ENCODE measurements around the gene PTGS1.
"Not testable (repeated sequence)": the region's sequence is repeated elsewhere in the genome, so short reads cannot be mapped to it uniquely, and the experiment has no call there.

The PTGS1 gene

DNA sequence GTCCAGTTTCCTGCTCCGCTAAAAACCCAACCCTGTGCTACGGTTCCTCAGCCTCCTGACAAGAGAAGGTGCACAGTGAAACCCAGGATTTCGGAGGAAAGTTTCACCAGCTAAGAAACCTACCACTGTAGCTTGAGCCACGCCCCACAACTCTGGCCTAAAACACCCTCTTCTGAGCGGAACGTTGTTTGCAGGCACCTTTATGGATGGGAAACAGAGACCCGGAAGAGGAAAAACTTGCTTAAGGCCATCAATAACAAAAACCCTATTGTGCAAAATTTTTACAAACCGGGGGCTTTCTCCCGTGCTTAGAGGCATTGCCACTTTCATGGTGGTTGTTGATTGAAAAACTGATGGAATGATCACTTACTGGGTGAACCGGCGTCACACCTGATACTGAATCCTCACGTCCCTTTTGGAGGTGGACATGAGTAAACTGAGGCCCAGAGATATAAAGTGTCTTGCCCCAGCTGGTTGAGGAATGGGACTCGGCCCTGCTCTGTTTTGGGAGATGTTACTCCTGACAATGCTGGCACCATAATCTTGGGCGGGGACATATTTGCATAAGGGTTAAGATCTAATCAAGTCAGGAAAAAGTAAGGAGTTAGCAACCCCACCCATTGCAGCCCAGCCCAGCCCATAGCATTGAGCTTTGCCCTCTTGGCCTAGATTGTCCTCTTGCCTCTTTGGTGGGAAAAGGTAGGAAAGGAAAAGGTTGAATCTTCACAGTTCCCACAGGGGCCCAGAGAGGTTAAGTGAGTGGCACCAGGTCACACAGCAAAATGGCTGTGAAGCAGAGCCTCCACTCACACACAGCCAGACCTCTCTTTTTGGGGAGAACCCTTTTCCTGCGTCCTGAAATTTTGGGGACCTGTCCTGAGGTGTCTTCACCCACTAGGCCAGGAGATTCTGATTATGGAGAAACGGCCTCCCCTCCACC is 23.2 kb upstream of the PTGS1 start:
- no peak for DNase-seq

DNA sequence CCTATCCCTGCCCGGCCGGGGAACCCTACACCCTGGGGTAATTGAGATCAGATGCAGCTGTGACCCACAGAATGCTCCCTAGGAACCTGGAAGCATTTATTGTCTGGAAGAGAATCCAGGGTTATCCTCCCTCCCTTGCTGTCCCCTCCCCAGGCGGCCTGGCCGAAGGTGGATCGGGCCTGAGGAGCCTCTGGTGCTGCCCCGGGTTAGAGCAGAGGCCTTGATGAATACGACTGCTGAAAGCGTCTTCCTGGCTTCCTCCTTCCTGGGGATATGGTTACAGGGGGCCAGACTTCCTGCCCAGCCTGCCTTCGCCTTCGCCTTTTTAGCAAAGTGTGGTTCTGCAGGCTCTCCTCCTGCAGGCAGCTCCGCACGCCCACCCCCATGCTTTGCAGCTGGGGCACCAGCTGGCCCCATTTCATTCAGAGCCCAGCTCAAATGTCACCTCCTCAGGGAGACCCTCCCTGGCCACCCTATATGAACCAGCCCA is 22.5 kb upstream of the PTGS1 start:
- no peak for DNase-seq

DNA sequence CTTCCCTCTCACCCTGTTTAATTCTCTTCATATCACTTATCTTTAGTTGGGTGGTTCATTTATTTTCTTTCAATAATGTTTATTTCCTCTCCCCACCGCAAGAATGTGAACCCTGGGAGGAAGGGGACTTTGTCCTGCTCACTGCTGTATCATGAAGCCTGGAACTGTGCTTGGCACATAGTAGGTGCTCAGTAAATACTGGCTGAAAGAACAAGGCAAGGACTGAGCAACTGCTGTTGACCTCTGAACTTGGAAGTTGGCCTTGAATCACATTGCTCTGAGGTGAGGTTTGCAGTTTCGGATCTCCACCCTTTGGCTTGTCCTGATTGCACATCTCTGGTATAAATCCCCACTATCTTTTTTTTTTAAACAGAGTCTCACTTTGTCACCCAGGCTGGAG is 22.0 kb upstream of the PTGS1 start:
- no peak for DNase-seq

DNA sequence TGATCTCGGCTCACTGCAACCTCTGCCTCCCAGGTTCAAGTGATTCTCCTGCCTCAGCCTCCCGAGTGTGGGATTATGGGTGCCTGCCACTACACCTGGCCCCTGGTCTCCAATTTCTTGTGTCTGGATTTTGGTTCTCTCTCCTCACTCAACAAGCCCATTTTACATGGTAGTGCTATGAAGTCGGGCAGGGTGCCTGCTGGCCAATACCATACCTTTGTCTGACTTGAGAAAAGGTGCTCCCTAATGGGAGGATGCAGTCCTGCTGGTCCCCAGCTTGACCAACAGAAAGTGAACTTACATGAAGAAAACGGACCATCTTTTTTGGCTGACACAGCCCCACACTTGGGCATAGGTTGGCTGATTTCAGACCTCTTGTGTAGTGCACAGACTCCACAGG is 21.6 kb upstream of the PTGS1 start:
- no peak for DNase-seq

DNA sequence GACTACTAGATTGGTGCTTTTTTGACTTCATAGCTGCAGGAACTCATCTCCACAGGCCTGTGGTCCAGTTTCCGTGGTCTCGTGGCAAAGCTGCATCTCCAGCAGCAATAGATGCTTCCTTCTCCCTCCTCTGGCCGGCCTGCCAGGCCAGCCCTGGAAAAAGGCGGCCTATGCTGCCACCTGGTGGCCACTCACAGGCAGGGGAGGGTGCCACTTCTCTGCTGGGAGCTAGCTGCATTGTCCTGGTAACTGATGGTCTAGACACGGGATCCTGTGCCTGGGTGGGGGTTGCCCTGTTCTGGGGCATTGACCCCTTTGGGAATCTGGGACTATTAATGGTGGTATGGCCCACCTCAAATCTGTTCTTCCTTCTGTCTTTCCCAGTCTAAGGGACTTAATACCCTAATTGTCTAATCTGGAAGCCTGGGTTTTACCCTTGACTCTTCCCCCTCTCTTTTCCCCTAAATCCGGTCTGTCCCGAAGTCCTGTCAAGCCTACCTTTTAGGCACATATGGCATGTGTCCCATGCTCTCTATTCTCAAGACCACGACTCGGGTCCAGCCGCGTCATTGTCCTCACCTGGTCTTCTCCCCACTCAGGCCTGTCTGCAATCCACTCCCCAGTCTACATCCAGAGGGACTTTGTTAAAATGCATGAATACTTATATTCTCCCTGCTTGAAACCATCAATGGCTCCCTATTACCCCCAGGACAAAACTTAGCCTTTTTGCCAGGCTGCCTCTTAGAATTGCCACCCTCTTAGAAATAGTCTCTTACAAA is 20.1 kb upstream of the PTGS1 start:
- no peak for DNase-seq

DNA sequence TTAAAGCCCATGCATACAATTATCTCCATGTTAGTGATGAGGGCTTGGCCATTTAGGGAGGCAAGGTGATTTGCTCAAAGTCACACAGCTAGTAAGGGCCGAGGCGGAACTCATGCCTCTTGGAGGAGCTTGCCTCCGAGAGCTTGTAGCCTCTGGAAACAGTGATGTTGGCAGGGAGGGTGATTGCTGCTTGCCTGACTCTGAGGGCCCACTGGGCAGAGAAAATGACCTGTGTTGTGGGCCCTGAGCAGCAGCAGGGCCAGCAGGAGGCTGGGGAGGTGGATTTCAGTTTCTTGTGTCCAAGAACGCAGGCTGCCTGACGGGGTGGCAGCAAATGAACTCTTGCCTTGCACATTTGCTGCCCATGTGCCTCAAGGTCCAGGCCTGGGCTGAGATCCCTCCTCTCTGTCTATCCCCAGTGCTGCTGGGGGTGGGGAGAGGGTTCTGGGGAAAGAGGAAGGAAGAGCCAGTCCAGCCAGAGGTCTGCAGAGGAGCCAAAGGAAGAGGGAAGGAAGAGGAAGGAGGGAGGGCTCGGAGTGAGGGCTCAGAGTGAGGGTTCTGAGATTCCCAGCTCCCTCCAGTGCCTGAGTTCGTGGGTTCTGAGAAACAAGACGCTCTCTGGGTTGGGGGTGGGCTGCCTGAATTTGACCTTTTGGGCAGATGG is 16.2 kb upstream of the PTGS1 start:
- no peak for DNase-seq

DNA sequence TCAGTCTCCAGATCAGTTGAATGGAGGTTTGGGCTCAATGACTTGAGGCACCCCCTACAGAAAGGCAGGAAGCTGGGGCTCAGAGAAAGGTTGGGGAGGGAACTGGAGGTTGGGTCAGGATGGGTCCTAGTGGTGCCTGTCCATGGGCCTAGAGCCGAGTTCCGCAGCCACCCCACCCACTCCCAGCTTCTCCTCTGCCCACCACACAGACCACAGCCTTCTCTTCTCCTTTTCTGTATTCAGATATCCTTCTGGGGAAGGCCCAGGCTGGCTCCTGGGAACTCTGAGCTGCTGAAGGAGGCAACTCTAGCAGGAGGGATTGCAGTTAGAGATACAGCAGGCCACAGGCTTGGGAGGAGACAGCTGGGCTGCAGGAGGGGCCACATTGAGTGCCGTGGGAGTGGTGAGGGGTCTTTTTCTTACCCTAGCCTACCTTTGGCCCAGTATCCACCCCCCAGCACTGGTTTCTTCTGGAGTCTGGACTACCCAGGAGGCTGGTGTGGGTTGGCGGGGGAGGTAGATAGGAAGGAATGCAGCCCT is 15.4 kb upstream of the PTGS1 start:
- no peak for DNase-seq

DNA sequence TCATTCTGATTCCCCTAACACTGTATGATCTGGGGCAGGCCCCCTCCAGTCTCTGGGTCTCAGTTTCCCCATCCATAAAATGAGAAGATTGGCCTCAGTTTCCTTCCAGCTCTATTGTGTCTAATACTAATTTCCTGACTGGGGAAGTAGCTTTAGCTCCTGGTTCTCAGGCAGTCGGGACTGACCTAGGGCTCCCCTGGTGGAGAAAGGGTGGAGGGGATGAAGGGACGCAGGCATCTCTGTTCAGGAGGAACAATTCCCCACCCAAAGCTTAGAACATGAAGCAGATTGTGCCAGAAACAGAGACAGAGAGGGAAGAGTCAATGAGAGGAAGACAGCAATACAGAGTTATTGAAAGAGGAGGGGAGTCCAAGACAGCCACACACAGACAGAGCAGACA is 14.2 kb upstream of the PTGS1 start:
- no peak for DNase-seq

DNA sequence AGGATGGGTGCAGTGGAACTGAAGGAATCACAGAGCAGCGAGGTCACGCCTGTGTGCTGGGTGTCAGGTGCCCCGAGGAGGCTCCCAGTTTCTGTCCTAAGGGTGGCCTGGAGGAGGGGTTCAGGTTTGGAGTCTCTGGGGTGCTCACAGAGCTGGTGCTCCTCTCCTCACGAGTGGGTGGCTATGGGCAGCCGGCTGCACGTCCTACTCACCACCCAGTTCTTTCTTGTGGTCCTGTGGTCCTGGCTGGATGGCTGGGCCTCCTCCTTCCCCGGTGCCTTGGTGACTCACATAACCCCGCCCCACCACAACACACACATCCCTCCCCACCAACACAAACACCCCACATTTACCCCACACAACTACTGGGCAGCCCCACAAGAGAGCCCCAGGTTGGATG is 9.9 kb upstream of the PTGS1 start:
- DNase-seq: no peak

DNA sequence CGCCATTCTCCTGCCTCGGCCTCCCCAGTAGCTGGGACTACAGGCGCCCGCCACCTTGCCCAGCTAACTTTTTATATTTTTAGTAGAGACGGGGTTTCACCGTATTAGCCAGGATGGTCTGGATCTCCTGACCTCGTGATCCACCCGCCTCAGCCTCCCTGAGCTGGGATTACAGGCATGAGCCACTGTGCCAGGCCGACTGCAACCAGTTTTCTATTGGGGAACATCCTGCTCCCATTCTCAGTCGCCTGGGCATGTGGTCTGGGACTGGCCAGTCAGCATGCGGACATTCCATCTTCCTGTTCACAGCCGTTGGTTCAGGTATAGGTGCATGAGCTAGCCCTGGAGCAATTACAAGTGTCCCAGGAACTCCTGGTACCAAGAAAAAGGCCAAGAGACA is 7.7 kb upstream of the PTGS1 start:
- not testable (repeated sequence) for DNase-seq

DNA sequence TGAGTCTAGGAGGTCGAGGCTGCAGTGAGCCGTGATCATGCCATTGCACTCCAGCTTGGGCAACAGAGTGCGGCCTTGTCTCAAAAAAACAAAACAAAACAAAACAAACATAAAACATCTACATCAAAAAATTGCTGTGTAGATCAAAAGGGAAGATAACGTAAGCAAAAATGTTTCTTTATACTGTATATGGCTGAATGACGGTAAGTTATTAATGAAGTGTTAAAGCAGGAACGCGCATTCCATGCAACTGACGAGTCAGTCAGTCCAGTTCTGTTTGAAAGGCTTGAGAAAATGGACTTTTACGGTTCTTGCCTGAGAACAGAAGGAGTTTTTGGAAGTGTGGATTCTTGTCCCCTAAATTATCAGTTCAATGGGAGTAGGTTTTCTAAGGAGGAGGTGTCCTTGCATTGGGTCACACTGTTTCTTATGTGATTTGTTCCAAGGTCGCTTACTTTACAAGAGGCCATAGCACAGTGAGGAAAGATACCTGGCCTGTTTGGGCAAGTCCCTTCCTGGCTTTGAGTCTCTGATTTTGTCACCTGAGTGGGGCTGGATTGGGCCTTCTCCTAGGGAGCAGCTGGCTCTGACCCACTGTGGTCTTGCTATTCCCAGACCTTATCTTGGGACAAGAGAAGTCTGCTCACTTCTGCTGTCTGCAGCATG is 6.6 kb upstream of the PTGS1 start:
- DNase-seq: no peak

DNA sequence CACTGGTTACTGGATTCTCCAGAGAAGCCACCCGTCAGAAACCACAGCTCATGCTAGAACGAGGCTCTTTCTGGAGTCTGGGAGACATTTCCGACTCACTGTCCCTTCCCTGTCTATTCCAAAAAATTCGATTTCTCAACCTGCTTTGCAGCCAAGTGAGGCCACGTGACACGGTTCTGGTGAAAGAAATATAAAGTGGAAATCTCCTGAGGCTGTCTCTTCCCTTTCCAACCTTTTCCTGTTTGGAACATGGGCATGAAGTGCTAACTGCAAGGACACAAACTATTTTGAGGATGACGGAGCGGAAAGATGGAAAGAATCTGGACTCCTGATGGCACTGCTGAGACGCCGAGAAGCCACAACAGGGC is 6.1 kb upstream of the PTGS1 start:
- no peak for DNase-seq

DNA sequence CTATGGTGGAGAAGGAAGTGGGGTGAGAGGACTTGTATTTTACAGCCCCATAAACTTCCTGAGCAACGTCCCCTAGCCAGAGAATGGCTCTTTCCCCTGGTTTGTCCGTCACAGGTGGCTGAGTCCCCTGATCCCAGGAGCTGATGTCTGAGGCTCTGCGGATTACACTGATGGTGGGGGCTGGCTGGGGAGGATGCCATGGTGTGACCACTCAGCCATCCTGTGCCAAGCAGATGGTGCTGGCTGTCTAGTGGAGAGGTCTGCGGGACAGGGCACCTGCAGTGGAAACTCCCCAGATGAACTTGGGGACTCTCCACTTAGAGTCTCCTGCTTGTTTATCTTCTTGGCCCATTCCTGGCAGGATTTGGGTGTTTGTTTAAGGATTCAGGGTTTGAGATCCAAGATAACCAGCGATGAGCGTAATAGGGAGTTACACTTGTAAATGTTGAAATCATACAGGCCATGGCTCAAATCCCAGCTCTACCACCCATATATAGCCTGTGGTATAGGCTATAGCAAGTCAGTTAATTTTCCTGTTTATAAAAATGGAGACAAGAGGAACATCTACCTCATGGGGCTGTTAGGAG is 4.7 kb upstream of the PTGS1 start:
- DNase-seq: no peak

DNA sequence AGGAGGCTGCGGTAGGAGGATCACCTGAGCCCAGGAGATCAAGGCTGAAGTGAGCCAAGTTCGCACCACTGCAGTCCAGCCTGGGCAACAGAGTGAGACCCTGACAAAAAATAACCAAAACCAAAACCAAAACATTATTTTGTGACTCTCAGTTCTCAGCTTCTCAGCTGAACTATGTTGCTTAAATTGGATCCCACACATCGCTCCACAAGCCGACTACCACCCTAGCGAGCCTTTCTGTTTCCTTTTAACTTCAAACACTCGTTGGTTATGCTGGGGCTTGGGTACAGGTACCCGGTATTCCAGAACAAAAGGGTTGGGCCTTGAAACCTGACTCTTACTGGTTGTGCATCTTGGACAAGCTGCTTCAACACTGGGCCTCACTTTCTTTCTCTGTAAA is 3.8 kb upstream of the PTGS1 start:
- no peak for DNase-seq

DNA sequence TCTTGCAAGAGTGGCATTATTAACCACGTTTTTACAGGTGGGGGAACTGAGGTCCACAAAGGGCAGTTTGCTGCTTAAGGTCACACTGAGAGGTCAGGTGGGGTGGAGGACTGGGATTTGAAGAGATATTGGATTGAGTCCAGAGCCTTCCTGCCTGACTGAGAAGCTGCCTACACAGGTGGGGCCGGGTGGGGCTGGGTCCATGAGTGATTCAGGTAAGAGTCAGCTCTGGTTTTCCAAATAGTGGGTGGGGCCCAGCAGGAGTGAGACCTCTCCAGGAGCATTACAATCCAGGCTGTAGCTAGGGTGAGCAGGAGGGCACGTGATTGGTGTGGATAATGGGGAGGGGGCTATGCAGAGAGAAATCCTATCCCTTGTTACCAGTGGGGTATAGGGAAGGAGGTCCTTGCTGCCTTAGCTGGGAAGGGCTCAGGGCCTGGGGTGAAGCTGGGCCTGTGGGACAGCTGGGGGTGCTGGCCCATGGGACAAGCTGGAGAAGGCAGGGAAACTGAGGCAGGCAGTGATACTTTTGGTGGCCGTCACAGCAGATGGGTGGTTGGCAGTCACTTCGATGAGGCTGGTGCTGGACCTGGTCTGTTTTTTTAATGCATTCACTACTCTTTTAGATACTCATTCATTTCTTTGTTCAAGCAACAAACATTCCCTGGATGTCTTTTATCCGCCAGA is 2.9 kb upstream of the PTGS1 start:
- no peak for DNase-seq

DNA sequence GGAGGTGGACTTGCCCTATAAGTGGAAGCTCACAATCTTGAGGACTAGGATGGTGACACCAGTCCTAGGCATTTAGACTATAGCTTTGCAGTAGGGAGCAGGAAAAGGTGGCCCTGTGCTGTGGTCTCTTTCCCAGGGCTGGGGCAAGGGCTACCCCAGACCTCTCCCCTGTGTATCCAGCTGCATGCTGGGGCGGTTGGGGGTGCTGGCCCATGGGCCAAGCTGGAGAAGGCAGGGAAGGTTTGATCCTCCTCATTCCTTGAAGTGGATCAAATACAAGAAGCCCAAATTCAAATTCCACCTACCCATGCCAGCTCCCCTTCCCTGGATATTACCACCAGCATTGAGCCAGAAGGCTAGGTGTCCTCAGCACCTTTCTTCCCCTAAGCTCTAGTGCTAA is 2.2 kb upstream of the PTGS1 start:
- DNase-seq: no peak

DNA sequence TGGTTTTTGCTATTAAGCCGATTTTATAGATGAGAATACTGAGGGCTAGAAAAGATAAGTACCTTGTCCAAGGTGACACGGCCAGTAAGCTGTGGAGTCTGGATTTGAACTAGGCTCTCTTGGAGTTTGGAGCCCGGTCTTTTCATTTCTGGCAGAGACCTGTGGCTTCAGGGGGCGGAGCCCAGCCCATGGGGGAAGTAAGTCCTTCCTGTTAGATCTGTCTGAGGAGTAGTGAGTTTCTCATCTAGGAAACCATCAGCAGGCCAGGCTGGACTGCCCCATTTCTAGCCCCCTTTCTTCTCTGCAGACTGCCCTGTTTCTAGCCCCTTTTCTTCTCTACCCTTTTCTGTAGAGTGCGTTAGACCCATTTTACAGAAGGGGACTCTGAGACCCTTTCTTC is 521 bp upstream of the PTGS1 start:
- DNase-seq: no peak

DNA sequence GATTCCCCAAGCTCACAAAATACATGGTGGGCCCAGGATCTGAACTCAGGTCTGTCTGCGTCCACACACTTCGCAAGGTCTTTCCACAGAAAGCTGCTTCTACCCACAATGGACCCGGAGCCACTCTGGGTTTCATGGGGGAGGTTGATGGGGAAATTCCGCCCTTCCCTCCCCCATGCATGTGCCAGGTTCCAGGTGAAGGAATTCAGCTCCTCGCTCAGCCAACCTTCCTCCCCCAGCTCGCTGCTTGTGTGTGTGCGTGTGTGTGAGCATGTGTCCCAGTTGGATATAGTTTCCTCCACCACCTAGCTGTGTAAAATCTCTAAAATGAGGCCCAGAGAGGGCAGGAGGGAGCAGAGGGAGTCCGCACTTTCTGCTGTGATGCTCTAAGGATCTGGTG is 1.0 kb downstream of the PTGS1 start:
- DNase-seq: no peak

DNA sequence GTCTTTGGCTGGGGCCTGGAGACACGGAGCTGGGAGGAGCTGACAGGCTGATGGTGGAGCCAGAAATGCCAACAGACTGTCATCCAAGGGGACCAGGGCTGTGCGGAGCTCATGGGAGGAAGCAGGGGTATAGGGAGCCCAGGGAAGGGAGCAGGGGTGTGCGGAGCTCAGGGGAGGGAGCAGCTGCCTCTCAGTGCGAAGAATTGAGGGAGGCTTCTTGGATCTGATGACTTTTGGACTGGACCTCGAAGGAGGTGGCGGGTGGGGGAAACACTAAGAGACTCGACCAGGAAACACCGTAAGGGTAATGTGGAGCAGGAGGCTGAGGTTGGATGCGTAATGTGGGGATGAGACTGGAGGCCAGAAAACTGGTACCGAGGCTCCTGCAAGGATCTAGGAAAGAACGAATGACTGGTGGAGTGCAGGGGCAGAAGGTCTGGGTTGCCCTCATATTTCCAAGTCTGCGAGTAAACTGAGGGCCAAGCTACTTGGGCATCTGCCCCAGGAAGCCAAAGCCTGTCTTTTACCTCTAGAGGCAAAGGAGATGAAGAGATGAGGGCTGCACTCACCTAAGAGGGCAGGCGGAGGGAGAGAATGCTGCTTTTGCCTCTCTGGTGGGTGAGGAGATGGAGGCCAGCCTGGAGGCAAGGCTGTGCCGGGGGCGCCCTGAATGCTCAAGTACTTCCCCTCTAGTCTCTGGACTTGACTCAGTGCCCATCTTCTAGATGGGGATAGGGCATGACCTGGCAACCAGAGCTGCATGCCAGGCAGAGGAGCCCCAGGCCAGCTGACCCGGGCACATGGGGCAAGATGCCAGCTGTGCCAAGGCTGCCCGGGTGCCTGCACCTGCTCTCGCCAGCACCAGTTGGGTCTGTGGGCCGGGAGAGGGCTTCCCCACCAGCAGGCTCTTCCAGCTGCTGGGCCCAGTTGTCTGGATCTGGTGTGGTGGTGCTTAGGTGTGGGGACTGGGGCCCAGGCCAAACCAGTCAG is 2.3 kb downstream of the PTGS1 start:
- no peak for DNase-seq

DNA sequence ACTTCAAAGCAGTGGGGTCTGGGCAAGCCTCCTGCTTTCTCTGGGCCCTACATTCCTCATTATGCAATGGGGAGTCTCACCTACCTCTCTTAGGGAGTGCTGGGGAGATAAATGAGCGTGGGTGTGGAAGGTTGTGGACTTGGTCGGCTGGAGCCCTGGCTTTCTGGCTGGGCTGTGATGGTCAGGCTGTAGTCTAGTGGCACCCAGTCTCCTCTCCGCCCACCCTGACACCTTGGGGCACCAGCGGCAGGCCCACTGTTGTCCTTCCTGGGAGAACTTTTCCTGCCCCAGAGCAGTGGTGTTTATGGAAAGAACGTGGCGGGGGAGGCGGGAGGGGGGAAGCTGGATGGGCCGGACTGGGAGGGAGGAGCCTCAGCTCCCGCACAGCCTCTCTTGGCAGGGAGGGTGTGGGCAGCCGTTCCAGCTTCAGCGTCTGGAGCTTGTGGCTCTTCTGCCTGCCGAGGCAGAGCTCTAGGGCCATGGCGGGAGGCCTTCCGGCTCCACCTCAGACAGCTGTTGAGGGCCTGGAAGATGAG is 4.1 kb downstream of the PTGS1 start:
- DNase-seq: no peak

Measured in NCI-H2171 (cell line).